Measurements from ENCODE around the gene AKR7A3. TPM values are rescaled to one million over a fixed set of nuclear protein-coding genes. Genes with fewer than 3 reads are reported as not detected.

The AKR7A3 gene
- total and polyA plus RNA-seq, 9 of the 15 experiments (the other 6 are each of a cell fraction or from before 2014, with no cell fraction given): 0.04 to 1.5 (median 0.44) TPM; not detected in 1

GRCh38 chr1:19257178-19257914, 31.2 kb downstream of the AKR7A3 start (continued):
- TF ChIP-seq STAT5A (IDR thresholded peaks at IDR 0.05; ENCODE audit: borderline replicate concordance, low read length): no peak
- peak; percentile 26 for TF ChIP-seq RBM22 (IDR thresholded peaks at IDR 0.05; ENCODE audit: low read depth, low read length, poor library complexity, severe bottlenecking)
- TF ChIP-seq ZNF124 (CRISPR knock-in tag; IDR thresholded peaks at IDR 0.05): no peak
- TF ChIP-seq USF2 (CRISPR knock-in tag; IDR thresholded peaks at IDR 0.05): no peak
- TF ChIP-seq ZNF408 (CRISPR knock-in tag; IDR thresholded peaks at IDR 0.05; ENCODE audit: low read depth): no peak
- TF ChIP-seq BCOR (IDR thresholded peaks at IDR 0.05): no peak
- TF ChIP-seq, protein P1, sequence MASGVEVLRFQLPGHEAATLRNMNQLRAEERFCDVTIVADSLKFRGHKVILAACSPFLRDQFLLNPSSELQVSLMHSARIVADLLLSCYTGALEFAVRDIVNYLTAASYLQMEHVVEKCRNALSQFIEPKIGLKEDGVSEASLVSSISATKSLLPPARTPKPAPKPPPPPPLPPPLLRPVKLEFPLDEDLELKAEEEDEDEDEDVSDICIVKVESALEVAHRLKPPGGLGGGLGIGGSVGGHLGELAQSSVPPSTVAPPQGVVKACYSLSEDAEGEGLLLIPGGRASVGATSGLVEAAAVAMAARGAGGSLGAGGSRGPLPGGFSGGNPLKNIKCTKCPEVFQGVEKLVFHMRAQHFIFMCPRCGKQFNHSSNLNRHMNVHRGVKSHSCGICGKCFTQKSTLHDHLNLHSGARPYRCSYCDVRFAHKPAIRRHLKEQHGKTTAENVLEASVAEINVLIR (CRISPR knock-in tag; IDR thresholded peaks at IDR 0.05): no peak
- no peak for TF ChIP-seq ZNF146 (CRISPR knock-in tag; IDR thresholded peaks at IDR 0.05; ENCODE audit: unreplicated experiment)
- TF ChIP-seq SMAD1 (IDR thresholded peaks at IDR 0.05; ENCODE audit: low read depth, low read length, partially characterized antibody): no peak
- TF ChIP-seq ZNF75A (CRISPR knock-in tag; IDR thresholded peaks at IDR 0.05): no peak
- no peak for TF ChIP-seq RBM17 (IDR thresholded peaks at IDR 0.05; ENCODE audit: borderline replicate concordance, low read depth, low read length)
- TF ChIP-seq, protein P2, sequence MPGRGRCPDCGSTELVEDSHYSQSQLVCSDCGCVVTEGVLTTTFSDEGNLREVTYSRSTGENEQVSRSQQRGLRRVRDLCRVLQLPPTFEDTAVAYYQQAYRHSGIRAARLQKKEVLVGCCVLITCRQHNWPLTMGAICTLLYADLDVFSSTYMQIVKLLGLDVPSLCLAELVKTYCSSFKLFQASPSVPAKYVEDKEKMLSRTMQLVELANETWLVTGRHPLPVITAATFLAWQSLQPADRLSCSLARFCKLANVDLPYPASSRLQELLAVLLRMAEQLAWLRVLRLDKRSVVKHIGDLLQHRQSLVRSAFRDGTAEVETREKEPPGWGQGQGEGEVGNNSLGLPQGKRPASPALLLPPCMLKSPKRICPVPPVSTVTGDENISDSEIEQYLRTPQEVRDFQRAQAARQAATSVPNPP (IDR thresholded peaks at IDR 0.05; ENCODE audit: borderline replicate concordance, insufficient read depth, insufficient read length): no peak
- TF ChIP-seq ZSCAN29 (IDR thresholded peaks at IDR 0.05): no peak
- peak; percentile 45 for TF ChIP-seq POLR2G (IDR thresholded peaks at IDR 0.05; ENCODE audit: low read depth, low read length)
- TF ChIP-seq, protein P3, sequence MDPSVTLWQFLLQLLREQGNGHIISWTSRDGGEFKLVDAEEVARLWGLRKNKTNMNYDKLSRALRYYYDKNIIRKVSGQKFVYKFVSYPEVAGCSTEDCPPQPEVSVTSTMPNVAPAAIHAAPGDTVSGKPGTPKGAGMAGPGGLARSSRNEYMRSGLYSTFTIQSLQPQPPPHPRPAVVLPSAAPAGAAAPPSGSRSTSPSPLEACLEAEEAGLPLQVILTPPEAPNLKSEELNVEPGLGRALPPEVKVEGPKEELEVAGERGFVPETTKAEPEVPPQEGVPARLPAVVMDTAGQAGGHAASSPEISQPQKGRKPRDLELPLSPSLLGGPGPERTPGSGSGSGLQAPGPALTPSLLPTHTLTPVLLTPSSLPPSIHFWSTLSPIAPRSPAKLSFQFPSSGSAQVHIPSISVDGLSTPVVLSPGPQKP (CRISPR knock-in tag; IDR thresholded peaks at IDR 0.05): no peak
- no peak for TF ChIP-seq SIX5 (IDR thresholded peaks at IDR 0.05; ENCODE audit: borderline replicate concordance in 1 of 2, insufficient read depth in 1 of 2, low read depth in 1 of 2, low read length in 2 of 2)

Data from K562 (cell line).